Measurements from ENCODE around the gene XPC. TPM values are rescaled to one million over a fixed set of nuclear protein-coding genes. Genes with fewer than 3 reads are reported as not detected.

The XPC gene
- total and polyA plus RNA-seq, 2 donors (not counting 3 experiments of a cell fraction or from before 2014, with no cell fraction given) = 11.9 to 36.8 TPM

DNA sequence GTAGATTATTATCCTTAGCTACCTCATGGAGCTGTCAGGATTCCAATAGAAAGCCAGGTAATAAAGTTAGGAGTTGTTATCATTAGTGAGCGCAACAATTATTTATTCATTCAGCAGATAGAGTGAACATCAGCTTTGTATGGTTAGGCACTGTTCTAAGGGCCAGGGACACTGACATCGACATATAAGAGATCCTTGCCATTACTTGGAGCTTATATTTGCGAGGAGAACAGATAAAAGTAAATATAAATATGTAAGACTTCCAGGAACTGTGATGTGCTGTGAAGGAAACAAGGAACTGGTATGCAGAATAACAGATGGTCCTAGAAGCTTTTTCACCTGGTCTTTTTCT is 689 bp upstream of the XPC start:
- Histone ChIP-seq H2AFZ (ENCODE audit: low read depth, low read length) (peak overlapping the region; percentile 40), H3K9ac (replicated peaks; ENCODE audit: extremely low read depth, insufficient read depth, low read length) (peak overlapping the region; percentile 92), H3K9me3 (replicated peaks; ENCODE audit: control insufficient read depth, insufficient read depth, low read length) (no peaks in the 10 kb centered on the region), H3K4me3 (replicated peaks in 1 of 3; ENCODE audit: insufficient read depth in 1 of 3, low read depth in 1 of 3, low read length in 3 of 3) (peak overlapping the region; percentile 57 to 90 (median 81)), H3K27ac (ENCODE audit: insufficient read depth, low read depth, low read length) (peak overlapping the region; percentile 69), H3K4me1 (ENCODE audit: control insufficient read depth, extremely low read depth, insufficient read depth, low read length) (peaks cover 10% of the 10 kb centered on the region), H3K79me2 (ENCODE audit: control insufficient read depth, insufficient read depth, low read length) (peaks cover 56% of the 10 kb centered on the region), H3K4me2 (ENCODE audit: insufficient read depth, low read length) (peak overlapping the region; percentile 86), H3K36me3 (ENCODE audit: control insufficient read depth in 2 of 2, extremely low read depth in 1 of 2, insufficient read depth in 2 of 2, low read length in 2 of 2) (peaks cover 3 to 11% of the 10 kb centered on the region in 2 experiments), H4K20me1 (replicated peaks; ENCODE audit: control insufficient read depth, extremely low read depth, insufficient read depth, low read length) (no peaks in the 10 kb centered on the region), H3K27me3 (ENCODE audit: control insufficient read depth in 2 of 2, insufficient read depth in 2 of 2, low read length in 2 of 2) (no peaks in the 10 kb centered on the region), H3K9me1 (replicated peaks; ENCODE audit: control insufficient read depth, extremely low read depth, insufficient read depth, low read length) (no peaks in the 10 kb centered on the region)
- ChIA-PET POLR2A (interaction anchor here (0.6 to 2.2 kb wide), 10 partner anchors 11 to 472 kb away, joined by 3 to 37 read pairs (median 4); partner anchors contain the start of genes CCDC174, CHCHD4 and TMEM43), CTCF (interaction anchor here (0.6 to 2.2 kb wide), 8 partner anchors 10 to 473 kb away, joined by 3 to 19 read pairs (median 6); partner anchors contain the start of genes CCDC174, CHCHD4 and TMEM43)
- intact Hi-C loops (cut with micrococcal nuclease) (no loop called here), dilution Hi-C loops (cut with MboI; ENCODE audit: extremely low pct_ligation_motif_present, low sequenced_read_pairs) (no loop called here)
- no peak for FAIRE-seq
- DNase-seq (ENCODE audit: low read depth, low spot score) = peak; percentile 12
- TF ChIP-seq, protein P1, sequence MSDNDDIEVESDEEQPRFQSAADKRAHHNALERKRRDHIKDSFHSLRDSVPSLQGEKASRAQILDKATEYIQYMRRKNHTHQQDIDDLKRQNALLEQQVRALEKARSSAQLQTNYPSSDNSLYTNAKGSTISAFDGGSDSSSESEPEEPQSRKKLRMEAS (IDR thresholded peaks at IDR 0.05; ENCODE audit: insufficient read depth, insufficient read length) = no peak
- TF ChIP-seq MYC (IDR thresholded peaks at IDR 0.05; ENCODE audit: low read depth, low read length) = no peak
- TF ChIP-seq, protein P2, sequence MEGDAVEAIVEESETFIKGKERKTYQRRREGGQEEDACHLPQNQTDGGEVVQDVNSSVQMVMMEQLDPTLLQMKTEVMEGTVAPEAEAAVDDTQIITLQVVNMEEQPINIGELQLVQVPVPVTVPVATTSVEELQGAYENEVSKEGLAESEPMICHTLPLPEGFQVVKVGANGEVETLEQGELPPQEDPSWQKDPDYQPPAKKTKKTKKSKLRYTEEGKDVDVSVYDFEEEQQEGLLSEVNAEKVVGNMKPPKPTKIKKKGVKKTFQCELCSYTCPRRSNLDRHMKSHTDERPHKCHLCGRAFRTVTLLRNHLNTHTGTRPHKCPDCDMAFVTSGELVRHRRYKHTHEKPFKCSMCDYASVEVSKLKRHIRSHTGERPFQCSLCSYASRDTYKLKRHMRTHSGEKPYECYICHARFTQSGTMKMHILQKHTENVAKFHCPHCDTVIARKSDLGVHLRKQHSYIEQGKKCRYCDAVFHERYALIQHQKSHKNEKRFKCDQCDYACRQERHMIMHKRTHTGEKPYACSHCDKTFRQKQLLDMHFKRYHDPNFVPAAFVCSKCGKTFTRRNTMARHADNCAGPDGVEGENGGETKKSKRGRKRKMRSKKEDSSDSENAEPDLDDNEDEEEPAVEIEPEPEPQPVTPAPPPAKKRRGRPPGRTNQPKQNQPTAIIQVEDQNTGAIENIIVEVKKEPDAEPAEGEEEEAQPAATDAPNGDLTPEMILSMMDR (IDR thresholded peaks at IDR 0.05; ENCODE audit: extremely low read depth in 1 of 2, insufficient read depth in 1 of 2, low read depth in 1 of 2, low read length in 2 of 2) = no peak
- TF ChIP-seq FOS (IDR thresholded peaks at IDR 0.05; ENCODE audit: borderline replicate concordance, insufficient read depth, low read length) = no peak
- TF ChIP-seq JUN (IDR thresholded peaks at IDR 0.05; ENCODE audit: borderline replicate concordance, insufficient read depth, insufficient read length, low read depth) = no peak
- no peak for TF ChIP-seq POLR2A (IDR thresholded peaks at IDR 0.05; ENCODE audit: low read depth, low read length)
- no peak for TF ChIP-seq EZH2 (IDR thresholded peaks at IDR 0.05; ENCODE audit: borderline replicate concordance, low read depth, low read length, severe bottlenecking)
- no peak for TF ChIP-seq POLR2AphosphoS5 (IDR thresholded peaks at IDR 0.05; ENCODE audit: insufficient read depth, low read depth, low read length)
- no peak for TF ChIP-seq GATA2 (IDR thresholded peaks at IDR 0.05; ENCODE audit: insufficient read depth, insufficient read length, low read depth, low read length)
- BruUV-seq (replicated peaks) = TSS peak; percentile 70

Measured in endothelial cell of umbilical vein (primary cell).